HG03457 (cell line): ENCODE results near the gene TMEM87B.
"Not testable (repeated sequence)": the region's sequence is repeated elsewhere in the genome, so short reads cannot be mapped to it uniquely, and the experiment has no call there.

Experiments
- ATAC-seq: cut with Tn5 transposase; IDR thresholded peaks from one replicate; pipeline ENCODE4 v1.9.1; 2021; ENCODE audit warnings: moderate number of reproducible peaks; ENCODE audit not compliant: unreplicated experiment

Gene TMEM87B

DNA sequence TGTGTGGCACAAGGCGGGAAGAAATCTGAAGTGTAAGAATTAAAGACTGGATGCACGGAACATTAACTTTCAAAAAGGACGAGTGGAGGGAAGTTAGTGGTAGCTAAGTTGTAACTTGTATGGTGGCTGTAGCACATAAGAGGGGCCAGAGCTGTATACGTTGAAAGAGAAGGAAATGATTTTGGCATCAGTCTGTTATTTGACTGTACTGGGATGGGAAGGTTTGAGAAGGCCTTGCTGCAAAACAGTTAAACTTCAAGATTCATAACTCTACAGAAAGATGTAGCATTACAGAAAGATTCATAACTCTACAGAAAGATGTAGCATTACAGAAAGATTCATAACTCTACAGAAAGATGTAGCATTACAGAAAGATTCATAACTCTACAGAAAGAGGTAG, 58.3 kb downstream of the TMEM87B start:
- not testable (repeated sequence) for ATAC-seq

- ATAC-seq: no peak
Observed at GRCh38 chr2:112118148-112118547, 63.1 kb downstream of the TMEM87B start.

DNA sequence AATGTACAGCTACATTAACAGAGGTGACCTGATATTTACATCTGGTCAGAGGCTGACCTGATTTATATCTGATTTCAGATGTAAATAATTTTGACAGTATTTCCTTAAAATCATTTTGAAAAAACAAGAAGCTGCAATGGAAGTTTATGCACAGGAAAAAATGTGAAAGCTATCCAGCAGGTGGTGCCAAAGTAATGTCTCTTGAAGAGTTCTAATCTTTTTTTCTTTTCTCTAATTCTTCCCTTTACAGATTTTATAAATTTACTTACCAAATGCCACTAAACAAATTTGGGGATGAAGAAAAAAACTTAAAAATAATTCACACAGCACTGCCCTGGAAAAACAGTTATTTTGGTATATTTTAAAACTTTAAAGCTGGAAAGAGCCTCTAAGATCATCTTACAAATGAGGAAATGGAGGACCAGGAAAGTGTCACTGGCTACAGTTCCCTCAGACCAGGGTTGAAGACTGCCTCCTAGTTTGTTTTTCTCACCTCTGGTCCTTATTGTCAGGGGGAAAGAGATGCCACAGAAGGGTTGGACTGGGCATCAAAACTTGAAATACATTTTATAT, 66.7 kb downstream of the TMEM87B start:
- ATAC-seq: no peak

GRCh38 chr2:112129060-112129459, 74.0 kb downstream of the TMEM87B start:
- ATAC-seq: no peak

GRCh38 chr2:112133344-112133743, 78.3 kb downstream of the TMEM87B start:
- no peak for ATAC-seq

GRCh38 chr2:112134120-112134519, 79.1 kb downstream of the TMEM87B start:
- ATAC-seq: no peak

DNA sequence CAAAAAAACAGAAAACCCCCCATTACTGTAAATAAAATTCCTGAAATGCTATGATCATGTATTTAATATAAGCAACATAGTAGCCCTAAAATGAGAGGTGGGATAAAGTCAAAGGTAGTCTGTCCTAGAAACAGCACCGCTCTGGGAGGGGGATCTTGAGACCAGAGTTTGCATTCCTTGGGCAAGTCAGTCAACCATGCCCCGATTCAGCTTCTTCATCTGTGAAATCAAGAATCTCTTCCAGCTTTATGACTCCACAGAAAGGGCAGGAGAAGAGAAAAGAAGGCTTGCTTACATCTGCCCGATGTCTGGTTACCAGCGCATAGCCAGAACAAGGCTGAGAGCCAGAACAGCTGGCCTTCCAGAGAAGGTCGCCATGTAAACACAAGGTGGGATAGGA, 81.0 kb downstream of the TMEM87B start:
- ATAC-seq: no peak

DNA sequence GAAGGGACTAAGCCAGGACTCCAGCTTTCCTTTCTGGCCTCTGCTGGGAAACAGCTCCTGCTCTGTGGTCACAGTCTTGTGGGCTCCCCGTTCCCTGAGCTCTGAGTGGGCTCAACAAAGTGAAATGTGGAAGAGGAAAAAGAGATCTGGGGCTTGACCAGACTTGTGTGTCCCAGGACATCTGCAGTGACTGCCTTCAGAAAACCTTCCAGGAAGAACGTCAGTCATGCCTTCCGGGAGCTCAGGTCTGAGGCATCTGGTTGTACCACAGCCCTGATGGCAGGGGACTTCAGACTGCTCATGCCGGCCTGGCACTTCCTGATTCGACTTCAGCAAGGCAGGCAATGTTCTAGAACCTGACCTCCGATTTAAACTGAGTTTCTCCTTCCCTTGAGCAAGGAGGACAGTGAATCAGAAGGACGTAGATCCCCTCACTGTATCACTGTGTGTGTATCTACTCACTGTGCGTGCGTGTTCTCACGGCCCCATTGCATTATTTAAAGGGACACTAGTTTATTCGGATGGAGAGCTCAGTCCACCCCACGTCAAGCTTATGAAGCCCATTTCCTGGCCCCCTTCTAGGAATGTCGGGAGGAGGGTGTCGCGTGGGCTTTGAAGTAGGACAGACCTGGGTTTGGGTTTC, 82.6 kb downstream of the TMEM87B start:
- ATAC-seq: no peak

- ATAC-seq: no peak
Observed at GRCh38 chr2:112138159-112139032, 83.3 kb downstream of the TMEM87B start, which contains the start of gene FBLN7. Gene FBLN7, plus strand, starts transcription at chr2:112138385. Its CDS starts 271 bp downstream, at chr2:112138656.

- ATAC-seq: not testable (repeated sequence)
Observed at GRCh38 chr2:112139033-112139614, 84.1 kb downstream of the TMEM87B start.

DNA sequence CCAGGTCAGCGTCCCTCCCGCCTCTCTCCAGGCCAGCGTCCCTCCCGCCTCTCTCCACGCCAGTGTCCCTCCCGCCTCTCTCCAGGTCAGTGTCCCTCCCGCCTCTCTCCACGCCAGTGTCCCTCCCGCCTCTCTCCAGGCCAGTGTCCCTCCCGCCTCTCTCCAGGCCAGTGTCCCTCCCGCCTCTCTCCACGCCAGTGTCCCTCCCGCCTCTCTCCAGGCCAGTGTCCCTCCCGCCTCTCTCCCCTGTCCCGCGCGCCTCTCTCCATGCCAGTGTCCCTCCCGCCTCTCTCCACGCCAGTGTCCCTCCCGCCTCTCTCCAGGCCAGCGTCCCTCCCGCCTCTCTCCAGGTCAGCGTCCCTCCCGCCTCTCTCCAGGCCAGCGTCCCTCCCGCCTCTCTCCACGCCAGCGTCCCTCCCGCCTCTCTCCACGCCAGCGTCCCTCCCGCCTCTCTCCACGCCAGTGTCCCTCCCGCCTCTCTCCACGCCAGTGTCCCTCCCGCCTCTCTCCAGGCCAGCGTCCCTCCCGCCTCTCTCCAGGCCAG, 84.7 kb downstream of the TMEM87B start:
- ATAC-seq: not testable (repeated sequence)

DNA sequence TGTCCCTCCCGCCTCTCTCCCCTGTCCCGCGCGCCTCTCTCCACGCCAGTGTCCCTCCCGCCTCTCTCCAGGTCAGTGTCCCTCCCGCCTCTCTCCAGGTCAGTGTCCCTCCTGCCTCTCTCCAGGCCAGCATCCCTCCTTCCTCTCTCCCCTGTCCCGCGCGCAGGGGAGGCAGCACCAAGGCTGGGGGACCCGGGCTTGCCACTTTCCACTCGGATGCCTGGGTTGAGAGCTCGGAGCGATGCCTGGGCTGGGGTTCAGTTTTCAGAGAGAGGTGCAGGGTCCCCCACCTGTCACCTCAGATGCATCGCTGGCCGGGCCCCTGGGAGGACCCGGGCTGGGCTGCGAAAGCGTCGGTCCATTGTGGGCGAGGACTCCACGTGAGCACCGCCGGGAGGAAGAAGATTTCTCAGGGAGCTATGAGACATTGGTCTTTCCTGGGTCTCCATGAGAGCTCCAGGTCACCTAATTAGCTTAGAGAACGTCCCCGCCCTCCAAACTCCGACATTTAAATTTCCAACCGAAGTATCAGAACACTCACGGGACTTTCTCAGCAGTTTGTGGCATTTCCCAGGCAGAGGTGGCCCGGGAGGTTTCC, 85.2 kb downstream of the TMEM87B start:
- ATAC-seq: no peak

- ATAC-seq: no peak
Observed at GRCh38 chr2:112140899-112141625, 86.0 kb downstream of the TMEM87B start.

- ATAC-seq: no peak
Observed at GRCh38 chr2:112141626-112142007, 86.5 kb downstream of the TMEM87B start.

DNA sequence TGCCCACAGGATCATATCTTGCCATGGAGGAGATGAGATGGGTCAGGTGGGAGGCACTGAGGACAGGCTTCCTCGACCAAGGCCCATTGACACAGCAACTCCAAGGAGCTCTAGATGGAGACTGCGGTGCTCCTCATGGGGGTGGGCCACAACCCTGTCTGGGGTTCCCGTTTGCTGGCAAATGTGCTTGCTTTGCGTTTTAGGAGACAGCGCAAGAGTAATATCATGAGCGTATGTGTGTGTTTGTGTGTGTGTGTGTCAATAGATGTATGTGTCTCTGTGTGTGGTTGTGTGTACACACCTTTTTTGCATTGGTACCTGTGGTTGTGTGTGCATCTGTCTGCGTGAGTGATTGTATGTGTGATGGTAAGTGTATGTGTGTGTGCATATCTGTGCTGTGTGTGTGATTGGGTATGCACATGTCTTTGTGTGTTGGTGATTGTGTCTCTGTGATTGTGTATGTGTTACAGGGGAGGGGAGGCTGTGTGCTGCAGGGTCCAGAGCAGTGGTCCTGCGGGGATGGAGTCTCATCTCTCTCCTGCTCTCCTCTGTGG, 87.5 kb downstream of the TMEM87B start:
- no peak for ATAC-seq

GRCh38 chr2:112143150-112143549, 88.1 kb downstream of the TMEM87B start:
- ATAC-seq: no peak

DNA sequence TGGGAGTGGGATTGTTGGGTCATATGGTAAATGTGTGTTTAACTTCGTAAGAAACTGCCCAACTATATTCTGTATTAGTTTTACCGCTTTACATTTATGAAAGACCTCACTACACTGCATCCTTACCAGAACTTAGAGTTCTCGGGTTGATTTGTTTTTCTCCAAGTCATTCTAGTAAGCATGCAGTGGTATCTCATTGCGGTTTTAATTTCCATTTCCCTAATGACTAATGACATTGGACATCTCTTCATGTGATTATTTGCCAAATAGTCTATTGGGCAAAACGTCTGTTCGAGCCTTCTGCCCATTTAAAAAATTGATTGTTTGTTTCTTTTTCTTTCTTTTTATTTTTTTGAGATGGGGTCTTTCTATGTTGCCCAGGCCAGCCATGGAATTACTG, 89.9 kb downstream of the TMEM87B start:
- no peak for ATAC-seq

GRCh38 chr2:112147382-112148168, 92.5 kb downstream of the TMEM87B start:
- ATAC-seq: no peak

DNA sequence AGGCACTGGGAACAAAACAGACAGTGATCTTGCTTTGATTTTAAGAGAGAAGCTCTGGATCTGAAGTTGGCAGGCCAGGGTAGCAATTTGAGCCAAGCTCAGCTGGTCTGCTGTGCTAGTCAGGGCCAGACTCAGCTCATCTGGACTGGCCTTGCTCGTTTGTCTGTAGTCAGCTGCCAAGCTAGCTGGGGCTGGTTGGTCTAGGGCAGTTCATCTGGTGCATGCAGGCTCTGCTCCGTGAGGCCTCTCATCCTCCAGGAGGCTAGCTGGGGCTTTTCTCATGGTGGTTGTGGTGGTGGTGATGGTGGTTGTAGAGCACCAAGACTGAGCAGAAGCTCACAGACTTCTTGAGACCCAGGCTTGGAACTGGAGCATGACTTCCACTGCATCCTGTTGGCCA, 93.4 kb downstream of the TMEM87B start:
- ATAC-seq: no peak
